Measurements from ENCODE around the gene ITIH5.

DNA sequence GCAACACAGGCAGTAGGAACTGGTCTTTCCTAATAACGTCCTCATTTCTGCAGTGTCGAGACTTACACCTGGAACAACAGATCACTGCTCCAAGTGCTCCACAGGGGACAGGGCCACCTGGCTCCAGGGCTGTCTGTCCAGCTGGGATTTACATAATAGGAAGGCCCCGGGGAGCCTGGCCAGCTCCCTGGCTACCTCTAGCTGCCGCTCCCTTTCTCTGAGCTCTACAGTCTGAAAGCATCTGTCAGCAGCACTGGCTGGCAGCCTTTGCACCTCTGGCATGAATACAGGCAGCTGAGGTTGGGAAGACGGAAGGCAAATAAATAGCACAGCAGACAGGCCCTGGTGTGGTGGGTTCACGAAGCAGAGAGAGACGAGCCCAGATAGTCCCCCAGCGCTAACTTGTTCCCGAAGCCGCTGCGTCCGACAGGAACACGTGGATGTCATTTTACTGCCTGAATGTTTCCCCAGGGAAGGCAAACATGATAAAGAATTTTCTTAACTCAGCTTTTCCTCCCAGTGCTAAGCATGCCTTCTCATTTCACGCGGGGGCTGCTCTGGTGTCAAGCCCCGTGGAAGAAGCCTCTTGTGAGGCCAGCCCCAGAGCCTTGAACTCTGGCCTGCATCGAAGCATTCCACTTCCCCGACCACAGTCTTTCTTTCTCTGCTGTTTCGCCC lies 105.4 kb downstream of the ITIH5 start:
- TF ChIP-seq, protein P1, sequence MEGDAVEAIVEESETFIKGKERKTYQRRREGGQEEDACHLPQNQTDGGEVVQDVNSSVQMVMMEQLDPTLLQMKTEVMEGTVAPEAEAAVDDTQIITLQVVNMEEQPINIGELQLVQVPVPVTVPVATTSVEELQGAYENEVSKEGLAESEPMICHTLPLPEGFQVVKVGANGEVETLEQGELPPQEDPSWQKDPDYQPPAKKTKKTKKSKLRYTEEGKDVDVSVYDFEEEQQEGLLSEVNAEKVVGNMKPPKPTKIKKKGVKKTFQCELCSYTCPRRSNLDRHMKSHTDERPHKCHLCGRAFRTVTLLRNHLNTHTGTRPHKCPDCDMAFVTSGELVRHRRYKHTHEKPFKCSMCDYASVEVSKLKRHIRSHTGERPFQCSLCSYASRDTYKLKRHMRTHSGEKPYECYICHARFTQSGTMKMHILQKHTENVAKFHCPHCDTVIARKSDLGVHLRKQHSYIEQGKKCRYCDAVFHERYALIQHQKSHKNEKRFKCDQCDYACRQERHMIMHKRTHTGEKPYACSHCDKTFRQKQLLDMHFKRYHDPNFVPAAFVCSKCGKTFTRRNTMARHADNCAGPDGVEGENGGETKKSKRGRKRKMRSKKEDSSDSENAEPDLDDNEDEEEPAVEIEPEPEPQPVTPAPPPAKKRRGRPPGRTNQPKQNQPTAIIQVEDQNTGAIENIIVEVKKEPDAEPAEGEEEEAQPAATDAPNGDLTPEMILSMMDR (IDR thresholded peaks at IDR 0.05): no peak
- no peak for TF ChIP-seq ZFX (IDR thresholded peaks at IDR 0.05; ENCODE audit: borderline replicate concordance)

Measured in 22Rv1 (cell line).